Neural cell (in vitro differentiated cells): ENCODE data around the gene KYNU.

Experiments used
- EP300 ChIP-seq: fragments of 450-650 bp; conservative IDR thresholded peaks from 2 replicates; pipeline ENCODE4 v1.6.1; 2014; ENCODE audit warnings: antibody characterized with exemption, mild to moderate bottlenecking, moderate library complexity; ENCODE audit not compliant: poor library complexity, severe bottlenecking
- EZH2 ChIP-seq: fragments of 200-600, 300-800 bp; shearing (Covaris generic), sonication (generic); IDR thresholded peaks from 2 replicates; pipeline ENCODE4 v1.6.1; 2014; ENCODE audit warnings: antibody characterized with exemption, low read length, borderline replicate concordance, mild to moderate bottlenecking; ENCODE audit not compliant: insufficient read depth, poor library complexity, severe bottlenecking
- TF ChIP-seq, protein P1 (sequence below): fragments of 450-650 bp; IDR thresholded peaks from 2 replicates; pipeline ENCODE4 v1.5.1; 2014; ENCODE audit warnings: antibody characterized with exemption, mild to moderate bottlenecking, moderate library complexity; ENCODE audit not compliant: poor library complexity, severe bottlenecking
- TF ChIP-seq, protein P2 (sequence below): IDR thresholded peaks from 2 replicates; pipeline ENCODE4 v1.6.1; 2012; ENCODE audit warnings: borderline replicate concordance

DNA sequence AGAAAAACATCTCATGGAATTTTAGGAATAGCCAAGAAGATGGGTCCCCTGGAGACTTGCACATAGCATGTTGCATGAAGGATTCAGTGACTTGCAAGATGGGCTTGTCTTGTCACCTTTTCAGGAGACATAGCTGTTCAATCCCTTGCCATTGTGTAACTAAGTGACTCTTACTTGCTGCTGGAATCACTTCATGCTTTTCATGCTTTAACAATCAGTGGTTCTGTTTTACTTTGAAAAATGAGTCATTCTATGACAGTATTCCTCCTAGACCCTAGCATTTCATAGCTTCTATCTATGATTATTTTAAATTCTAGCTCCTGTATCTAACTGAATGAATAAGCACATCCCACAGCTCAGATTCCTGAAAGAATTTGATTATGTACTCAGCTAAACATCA lies 2.8 kb downstream of the KYNU start:
- no peak for TF ChIP-seq EP300
- TF ChIP-seq, protein P1, sequence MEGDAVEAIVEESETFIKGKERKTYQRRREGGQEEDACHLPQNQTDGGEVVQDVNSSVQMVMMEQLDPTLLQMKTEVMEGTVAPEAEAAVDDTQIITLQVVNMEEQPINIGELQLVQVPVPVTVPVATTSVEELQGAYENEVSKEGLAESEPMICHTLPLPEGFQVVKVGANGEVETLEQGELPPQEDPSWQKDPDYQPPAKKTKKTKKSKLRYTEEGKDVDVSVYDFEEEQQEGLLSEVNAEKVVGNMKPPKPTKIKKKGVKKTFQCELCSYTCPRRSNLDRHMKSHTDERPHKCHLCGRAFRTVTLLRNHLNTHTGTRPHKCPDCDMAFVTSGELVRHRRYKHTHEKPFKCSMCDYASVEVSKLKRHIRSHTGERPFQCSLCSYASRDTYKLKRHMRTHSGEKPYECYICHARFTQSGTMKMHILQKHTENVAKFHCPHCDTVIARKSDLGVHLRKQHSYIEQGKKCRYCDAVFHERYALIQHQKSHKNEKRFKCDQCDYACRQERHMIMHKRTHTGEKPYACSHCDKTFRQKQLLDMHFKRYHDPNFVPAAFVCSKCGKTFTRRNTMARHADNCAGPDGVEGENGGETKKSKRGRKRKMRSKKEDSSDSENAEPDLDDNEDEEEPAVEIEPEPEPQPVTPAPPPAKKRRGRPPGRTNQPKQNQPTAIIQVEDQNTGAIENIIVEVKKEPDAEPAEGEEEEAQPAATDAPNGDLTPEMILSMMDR = no peak
- no peak for TF ChIP-seq EZH2
- TF ChIP-seq, protein P2, sequence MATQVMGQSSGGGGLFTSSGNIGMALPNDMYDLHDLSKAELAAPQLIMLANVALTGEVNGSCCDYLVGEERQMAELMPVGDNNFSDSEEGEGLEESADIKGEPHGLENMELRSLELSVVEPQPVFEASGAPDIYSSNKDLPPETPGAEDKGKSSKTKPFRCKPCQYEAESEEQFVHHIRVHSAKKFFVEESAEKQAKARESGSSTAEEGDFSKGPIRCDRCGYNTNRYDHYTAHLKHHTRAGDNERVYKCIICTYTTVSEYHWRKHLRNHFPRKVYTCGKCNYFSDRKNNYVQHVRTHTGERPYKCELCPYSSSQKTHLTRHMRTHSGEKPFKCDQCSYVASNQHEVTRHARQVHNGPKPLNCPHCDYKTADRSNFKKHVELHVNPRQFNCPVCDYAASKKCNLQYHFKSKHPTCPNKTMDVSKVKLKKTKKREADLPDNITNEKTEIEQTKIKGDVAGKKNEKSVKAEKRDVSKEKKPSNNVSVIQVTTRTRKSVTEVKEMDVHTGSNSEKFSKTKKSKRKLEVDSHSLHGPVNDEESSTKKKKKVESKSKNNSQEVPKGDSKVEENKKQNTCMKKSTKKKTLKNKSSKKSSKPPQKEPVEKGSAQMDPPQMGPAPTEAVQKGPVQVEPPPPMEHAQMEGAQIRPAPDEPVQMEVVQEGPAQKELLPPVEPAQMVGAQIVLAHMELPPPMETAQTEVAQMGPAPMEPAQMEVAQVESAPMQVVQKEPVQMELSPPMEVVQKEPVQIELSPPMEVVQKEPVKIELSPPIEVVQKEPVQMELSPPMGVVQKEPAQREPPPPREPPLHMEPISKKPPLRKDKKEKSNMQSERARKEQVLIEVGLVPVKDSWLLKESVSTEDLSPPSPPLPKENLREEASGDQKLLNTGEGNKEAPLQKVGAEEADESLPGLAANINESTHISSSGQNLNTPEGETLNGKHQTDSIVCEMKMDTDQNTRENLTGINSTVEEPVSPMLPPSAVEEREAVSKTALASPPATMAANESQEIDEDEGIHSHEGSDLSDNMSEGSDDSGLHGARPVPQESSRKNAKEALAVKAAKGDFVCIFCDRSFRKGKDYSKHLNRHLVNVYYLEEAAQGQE = no peak
